ENCODE data around the gene REV3L.

The REV3L gene

GRCh38 chr6:111337829-111338236 is 145.2 kb downstream of the REV3L start:
- TF ChIP-seq EZH2phosphoT487 (conservative IDR thresholded peaks at IDR 0.05; ENCODE audit: low read length) = no peak
- TF ChIP-seq CTCF (IDR thresholded peaks at IDR 0.05; ENCODE audit: insufficient read depth, low read length, poor library complexity, severe bottlenecking) = no peak
- no peak overlapping the region for H2AFZ ChIP-seq (ENCODE audit: low read depth, low read length, severe bottlenecking)
- H3K79me2 ChIP-seq (ENCODE audit: insufficient read depth, low read length) = no peaks in the 10 kb centered on the region
- no peak overlapping the region for H3K4me2 ChIP-seq (ENCODE audit: low read depth, low read length, poor library complexity, severe bottlenecking)
- H3F3A ChIP-seq (ENCODE audit: insufficient read depth) = peaks cover 1% of the 10 kb centered on the region; the same call in 1 of the 2 replicates
- no peaks in the 10 kb centered on the region for H3K9me3 ChIP-seq (ENCODE audit: insufficient read depth, low read length)
- H3K4me3 ChIP-seq (ENCODE audit: insufficient read depth, low read length, poor library complexity, severe bottlenecking) = no peak overlapping the region
- peaks cover 28% of the 10 kb centered on the region for H3K36me3 ChIP-seq (ENCODE audit: low read length)
- no peak overlapping the region for H3K9ac ChIP-seq (ENCODE audit: low read length)
- no peaks in the 10 kb centered on the region for H3K27me3 ChIP-seq (ENCODE audit: low read length)
- H3K9me2 ChIP-seq (replicated peaks; ENCODE audit: insufficient read depth, low read length) = no peaks in the 10 kb centered on the region
- H4K20me1 ChIP-seq (ENCODE audit: low read depth, low read length) = no peaks in the 10 kb centered on the region
- H3K27ac ChIP-seq (ENCODE audit: low read depth, low read length) = no peak overlapping the region

- no peaks in the 10 kb centered on the region for H3K9me3 ChIP-seq (ENCODE audit: insufficient read depth, low read length)
- peaks cover 58% of the 10 kb centered on the region for H3K36me3 ChIP-seq (ENCODE audit: low read length)
- H3K4me3 ChIP-seq (ENCODE audit: insufficient read depth, low read length, poor library complexity, severe bottlenecking) = no peak overlapping the region
- H3K79me2 ChIP-seq (ENCODE audit: insufficient read depth, low read length) = no peaks in the 10 kb centered on the region
- H2AFZ ChIP-seq (ENCODE audit: low read depth, low read length, severe bottlenecking) = no peak overlapping the region
- H3F3A ChIP-seq (ENCODE audit: insufficient read depth) = peaks cover 3% of the 10 kb centered on the region; the same call in 1 of the 2 replicates
- no peak overlapping the region for H3K27ac ChIP-seq (ENCODE audit: low read depth, low read length)
- TF ChIP-seq EZH2phosphoT487 (conservative IDR thresholded peaks at IDR 0.05; ENCODE audit: low read length) = no peak
- TF ChIP-seq CTCF (IDR thresholded peaks at IDR 0.05; ENCODE audit: insufficient read depth, low read length, poor library complexity, severe bottlenecking) = no peak
- no peak overlapping the region for H3K4me2 ChIP-seq (ENCODE audit: low read depth, low read length, poor library complexity, severe bottlenecking)
- H3K9ac ChIP-seq (ENCODE audit: low read length) = no peak overlapping the region
- no peaks in the 10 kb centered on the region for H3K9me2 ChIP-seq (replicated peaks; ENCODE audit: insufficient read depth, low read length)
- H4K20me1 ChIP-seq (ENCODE audit: low read depth, low read length) = no peaks in the 10 kb centered on the region
- H3K27me3 ChIP-seq (ENCODE audit: low read length) = no peaks in the 10 kb centered on the region
Observed at GRCh38 chr6:111329882-111330633, 153.0 kb downstream of the REV3L start.

- no peaks in the 10 kb centered on the region for H3K27me3 ChIP-seq (ENCODE audit: low read length)
- no peak overlapping the region for H2AFZ ChIP-seq (ENCODE audit: low read depth, low read length, severe bottlenecking)
- H3K9ac ChIP-seq (ENCODE audit: low read length) = no peak overlapping the region
- no peaks in the 10 kb centered on the region for H3K9me3 ChIP-seq (ENCODE audit: insufficient read depth, low read length)
- TF ChIP-seq EZH2phosphoT487 (conservative IDR thresholded peaks at IDR 0.05; ENCODE audit: low read length) = no peak
- TF ChIP-seq CTCF (IDR thresholded peaks at IDR 0.05; ENCODE audit: insufficient read depth, low read length, poor library complexity, severe bottlenecking) = no peak
- H3K79me2 ChIP-seq (ENCODE audit: insufficient read depth, low read length) = no peaks in the 10 kb centered on the region
- peaks cover 49% of the 10 kb centered on the region for H3K36me3 ChIP-seq (ENCODE audit: low read length)
- H3F3A ChIP-seq (ENCODE audit: insufficient read depth) = no peaks in the 10 kb centered on the region; the same call in 1 of the 2 replicates
- H3K9me2 ChIP-seq (replicated peaks; ENCODE audit: insufficient read depth, low read length) = no peaks in the 10 kb centered on the region
- no peak overlapping the region for H3K4me2 ChIP-seq (ENCODE audit: low read depth, low read length, poor library complexity, severe bottlenecking)
- no peak overlapping the region for H3K27ac ChIP-seq (ENCODE audit: low read depth, low read length)
- H3K4me3 ChIP-seq (ENCODE audit: insufficient read depth, low read length, poor library complexity, severe bottlenecking) = no peak overlapping the region
- no peaks in the 10 kb centered on the region for H4K20me1 ChIP-seq (ENCODE audit: low read depth, low read length)
Observed at GRCh38 chr6:111326563-111326962, 156.5 kb downstream of the REV3L start.

Data from SU-DHL-6 (cell line).